ENCODE measurements around the gene DYNC1LI2. TPM values are rescaled to one million over a fixed set of nuclear protein-coding genes. Genes with fewer than 3 reads are reported as not detected.

Gene DYNC1LI2
- total RNA-seq, 2 experiments from 2014 or later, result 30.8 to 31.0 TPM

DNA sequence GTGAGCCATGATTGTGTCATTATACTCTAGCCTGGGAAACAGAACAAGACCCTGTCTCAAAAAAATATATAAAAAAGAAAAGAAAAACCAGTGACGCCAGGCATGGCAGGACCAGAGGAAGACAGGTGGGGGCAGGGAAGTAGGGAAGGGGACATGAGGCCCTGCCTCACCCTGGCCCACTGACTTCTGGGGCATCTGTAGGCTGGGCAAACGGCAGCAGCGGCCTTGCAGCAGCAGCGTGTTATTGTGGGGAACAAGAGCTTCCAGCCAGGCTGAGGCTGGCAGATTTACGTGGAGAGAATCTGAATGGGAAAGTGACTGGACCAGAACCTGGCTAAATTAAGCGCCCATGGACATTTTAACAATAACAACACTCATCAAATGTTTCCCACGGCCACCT lies 74.2 kb downstream of the DYNC1LI2 start:
- DNase-seq, result no peak
- Mint-ChIP-seq H3K9me3 (no peaks in the 10 kb centered on the region), H3K27me3 (ENCODE audit: low read depth) (no peaks in the 10 kb centered on the region), H3K4me3 (no peak overlapping the region), H3K36me3 (ENCODE audit: low read depth) (no peaks in the 10 kb centered on the region), H3K27ac (no peak overlapping the region), H3K4me1 (ENCODE audit: low read depth) (no peaks in the 10 kb centered on the region)
- CTCF ChIA-PET, result interaction anchor here (1.7 kb wide), 1 partner anchor 26 kb away, joined by 10 read pairs; no protein-coding TSS in a partner anchor
- intact Hi-C loops (cut with micrococcal nuclease), result no loop called here

DNA sequence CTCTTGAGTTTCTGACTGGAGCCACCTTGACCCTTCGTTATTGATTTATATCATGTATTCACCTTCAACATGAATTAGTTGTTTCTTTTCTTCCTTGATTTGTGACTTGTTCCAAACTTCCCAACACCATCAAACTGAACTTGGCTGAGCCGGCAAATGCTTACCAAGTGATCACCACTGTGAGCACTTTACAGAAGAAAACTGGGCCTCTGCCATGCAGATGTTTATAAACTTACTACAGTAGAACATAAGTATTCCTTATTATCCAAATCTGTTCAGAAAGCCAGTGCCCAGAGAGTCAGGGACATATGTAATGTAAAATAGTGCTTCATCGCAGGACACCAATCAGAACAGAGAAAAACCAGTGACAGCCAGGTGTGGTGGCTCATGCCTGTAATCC lies 74.8 kb downstream of the DYNC1LI2 start:
- intact Hi-C loops (cut with micrococcal nuclease), result no loop called here
- Mint-ChIP-seq H3K4me1 (ENCODE audit: low read depth) (no peaks in the 10 kb centered on the region), H3K9me3 (no peaks in the 10 kb centered on the region), H3K27me3 (ENCODE audit: low read depth) (no peaks in the 10 kb centered on the region), H3K36me3 (ENCODE audit: low read depth) (no peaks in the 10 kb centered on the region), H3K27ac (no peak overlapping the region), H3K4me3 (no peak overlapping the region)
- CTCF ChIA-PET, result interaction anchor here (1.7 kb wide), 1 partner anchor 26 kb away, joined by 10 read pairs; no protein-coding TSS in a partner anchor
- no peak for DNase-seq

DNA sequence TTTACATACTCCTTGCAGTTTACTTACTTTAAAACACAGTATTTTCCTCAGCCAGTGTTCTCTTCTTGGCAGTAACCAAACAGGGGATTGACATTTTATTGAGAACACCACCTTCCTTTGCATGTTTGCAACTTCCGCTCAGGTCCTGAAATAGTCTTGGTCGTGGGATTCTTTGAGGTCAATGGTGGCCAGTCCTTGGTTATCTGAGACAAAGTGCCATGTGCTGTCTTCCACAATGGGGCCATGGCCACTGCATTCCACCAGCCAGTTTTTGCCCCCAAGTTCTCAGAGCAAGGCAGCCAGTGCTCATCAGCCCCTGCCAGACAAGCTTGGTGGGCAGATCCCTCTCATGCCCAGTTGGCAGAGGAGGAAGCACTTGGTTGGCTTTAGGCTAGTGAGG lies 77.7 kb downstream of the DYNC1LI2 start:
- CTCF ChIA-PET, result interaction anchor here (1.1 kb wide), 1 partner anchor 23 kb away, joined by 5 read pairs; no protein-coding TSS in a partner anchor
- no peaks in the 10 kb centered on the region for H3K4me1 Mint-ChIP-seq (ENCODE audit: low read depth)
- no peak for DNase-seq
- H3K27me3 Mint-ChIP-seq (ENCODE audit: low read depth), result no peaks in the 10 kb centered on the region
- no peak overlapping the region for H3K4me3 Mint-ChIP-seq
- intact Hi-C loops (cut with micrococcal nuclease), result no loop called here
- no peaks in the 10 kb centered on the region for H3K9me3 Mint-ChIP-seq
- no peaks in the 10 kb centered on the region for H3K36me3 Mint-ChIP-seq (ENCODE audit: low read depth)
- no peak overlapping the region for H3K27ac Mint-ChIP-seq

Other genes starting within 250 kb of the DYNC1LI2 start
- 1 to 10 TPM; 5.7 to 5.9 TPM for gene TK2, start 201.5 kb downstream of the DYNC1LI2 start, total RNA-seq
- 100 to 1,000 TPM; 114 to 126 TPM for gene CKLF, start 199.0 kb downstream of the DYNC1LI2 start, total RNA-seq
- gene CMTM1, start 185.2 kb downstream of the DYNC1LI2 start, total RNA-seq, result 1 to 10 TPM; 4.2 to 8.2 TPM
- gene CMTM2, start 172.1 kb downstream of the DYNC1LI2 start, total RNA-seq, result not detected
- gene CMTM3, start 146.9 kb downstream of the DYNC1LI2 start, total RNA-seq, result 10 to 100 TPM; 33.7 to 35.3 TPM
- gene CMTM4, start 54.9 kb downstream of the DYNC1LI2 start, total RNA-seq, result 1 to 10 TPM; 4.6 to 4.7 TPM
- not detected for gene TERB1, start 50.0 kb upstream of the DYNC1LI2 start, total RNA-seq
- 100 to 1,000 TPM; 108 to 115 TPM for gene NAE1, start 79.4 kb upstream of the DYNC1LI2 start, total RNA-seq
- not detected for gene CA7, start 92.8 kb upstream of the DYNC1LI2 start, total RNA-seq
- 10 to 100 TPM; 18.8 to 20.6 TPM for gene PDP2, start 128.9 kb upstream of the DYNC1LI2 start, total RNA-seq
- not detected for gene CDH16, start 167.3 kb upstream of the DYNC1LI2 start, total RNA-seq
- gene RRAD, start 173.9 kb upstream of the DYNC1LI2 start, total RNA-seq, result under 1 TPM in 1 of 2 experiments, not detected in 1; 0.25 TPM
- gene CIAO2B, start 182.8 kb upstream of the DYNC1LI2 start, total RNA-seq, result 100 to 1,000 TPM; 169 to 173 TPM
- gene CES2, start 183.9 kb upstream of the DYNC1LI2 start, total RNA-seq, result 10 to 100 TPM; 20.0 to 22.0 TPM
- gene CES3, start 209.7 kb upstream of the DYNC1LI2 start, total RNA-seq, result under 1 TPM; 0.17 to 0.55 TPM
- gene CES4A, start 237.0 kb upstream of the DYNC1LI2 start, total RNA-seq, result 1 to 10 TPM; 4.9 to 5.1 TPM